Vagina (tissue), 2 donors: ENCODE data around the gene DUSP28. TPM values are rescaled to one million over a fixed set of nuclear protein-coding genes. Genes with fewer than 3 reads are reported as not detected.

Experiments
- DNase-seq, 2 donors: peaks; one replicate each; pipeline ENCODE4 v3.0.0-alpha.2; 2017; ENCODE audit errors: extremely low spot score in 2 of 2
- H3K27ac ChIP-seq: fragments of 200-600 bp; sonication (generic); one replicate; pipeline ENCODE4 v1.5.1; 2019
- H3K27me3 ChIP-seq: fragments of 200-600 bp; sonication (generic); one replicate; pipeline ENCODE4 v1.5.1; 2019
- H3K36me3 ChIP-seq, 2 donors: fragments of 200-600 bp; sonication (generic); one replicate each; pipeline ENCODE4 v1.5.1; 2017 to 2019
- H3K4me1 ChIP-seq: fragments of 200-600 bp; sonication (generic); one replicate; pipeline ENCODE4 v1.5.1; 2019
- H3K4me3 ChIP-seq, 2 donors: fragments of 200-600 bp; sonication (generic); 1 replicate in 1 of 2; 2 replicates in 1 of 2; pipeline ENCODE4 v1.5.1; 2016 to 2019
- H3K9me3 ChIP-seq: fragments of 200-600 bp; sonication (generic); one replicate; pipeline ENCODE4 v1.5.1; 2019
- POLR2A ChIP-seq, 2 donors: fragments of 450-650 bp; IDR thresholded peaks; one replicate each; pipeline ENCODE4 v1.6.1; 2017; ENCODE audit warnings: antibody characterized with exemption in 2 of 2, mild to moderate bottlenecking in 2 of 2, moderate library complexity in 2 of 2
- POLR2AphosphoS5 ChIP-seq, 2 donors: sonication (generic); formaldehyde crosslinking; IDR thresholded peaks; one replicate each; pipeline ENCODE4 v1.9.0; 2017; ENCODE audit warnings: antibody characterized with exemption in 2 of 2, mild to moderate bottlenecking in 2 of 2, low read depth in 1 of 2; ENCODE audit not compliant: insufficient read depth in 1 of 2
- intact Hi-C: fragments of 100-400 bp; cut with DNase I; formaldehyde crosslinking; loops from one replicate; pipeline ENCODE4 v1.15.1; 2023
- total RNA-seq: library from RNA; depleted of rRNA; stranded (reverse); fragments of >200 nt; gene quantifications from one replicate; pipeline ENCODE4 v1.2.3, GENCODE V29; 2016
- TF ChIP-seq, protein P1 (sequence below), 3 experiments: fragments of 450-650 bp in 2 of 3; fragments of 200-600 bp in 1 of 3; sonication (generic) in 1 of 3; IDR thresholded peaks; one replicate each; pipeline ENCODE4 v1.5.1; 2017 to 2019; ENCODE audit warnings: antibody characterized with exemption in 3 of 3, mild to moderate bottlenecking in 2 of 3, moderate library complexity in 2 of 3

The DUSP28 gene
- total RNA-seq, 1 donor from 2014 or later: 5.9 TPM

DNA sequence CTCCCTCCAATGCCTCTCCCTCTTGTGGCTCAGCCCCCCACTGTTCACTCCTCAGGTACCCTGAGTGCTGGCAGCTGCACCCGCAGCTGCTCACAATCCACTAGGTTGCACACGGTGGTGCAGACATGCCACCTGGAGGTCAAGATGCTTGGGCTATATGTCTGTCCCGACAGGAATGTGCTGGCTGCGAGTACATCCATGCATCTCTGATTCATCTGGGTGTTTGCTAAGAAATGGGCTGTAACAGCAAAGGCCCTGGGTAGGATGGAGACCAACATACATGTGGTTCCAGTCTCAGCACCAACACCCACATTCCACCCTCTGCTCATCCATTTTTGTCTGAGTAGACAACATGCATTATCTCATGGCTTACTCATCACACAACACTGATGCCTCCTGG lies 33.6 kb upstream of the DUSP28 start:
- TF ChIP-seq POLR2AphosphoS5 (IDR thresholded peaks at IDR 0.05; ENCODE audit: insufficient read depth in 1 of 2, low read depth in 1 of 2): no peak
- TF ChIP-seq POLR2A (IDR thresholded peaks at IDR 0.05): no peak
- TF ChIP-seq, protein P1, sequence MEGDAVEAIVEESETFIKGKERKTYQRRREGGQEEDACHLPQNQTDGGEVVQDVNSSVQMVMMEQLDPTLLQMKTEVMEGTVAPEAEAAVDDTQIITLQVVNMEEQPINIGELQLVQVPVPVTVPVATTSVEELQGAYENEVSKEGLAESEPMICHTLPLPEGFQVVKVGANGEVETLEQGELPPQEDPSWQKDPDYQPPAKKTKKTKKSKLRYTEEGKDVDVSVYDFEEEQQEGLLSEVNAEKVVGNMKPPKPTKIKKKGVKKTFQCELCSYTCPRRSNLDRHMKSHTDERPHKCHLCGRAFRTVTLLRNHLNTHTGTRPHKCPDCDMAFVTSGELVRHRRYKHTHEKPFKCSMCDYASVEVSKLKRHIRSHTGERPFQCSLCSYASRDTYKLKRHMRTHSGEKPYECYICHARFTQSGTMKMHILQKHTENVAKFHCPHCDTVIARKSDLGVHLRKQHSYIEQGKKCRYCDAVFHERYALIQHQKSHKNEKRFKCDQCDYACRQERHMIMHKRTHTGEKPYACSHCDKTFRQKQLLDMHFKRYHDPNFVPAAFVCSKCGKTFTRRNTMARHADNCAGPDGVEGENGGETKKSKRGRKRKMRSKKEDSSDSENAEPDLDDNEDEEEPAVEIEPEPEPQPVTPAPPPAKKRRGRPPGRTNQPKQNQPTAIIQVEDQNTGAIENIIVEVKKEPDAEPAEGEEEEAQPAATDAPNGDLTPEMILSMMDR (IDR thresholded peaks at IDR 0.05): no peak
- DNase-seq: peak in 1 of 2 donors; percentile 49
- H3K36me3 ChIP-seq: peaks cover 0 to 21% of the 10 kb centered on the region in 2 donors

DNA sequence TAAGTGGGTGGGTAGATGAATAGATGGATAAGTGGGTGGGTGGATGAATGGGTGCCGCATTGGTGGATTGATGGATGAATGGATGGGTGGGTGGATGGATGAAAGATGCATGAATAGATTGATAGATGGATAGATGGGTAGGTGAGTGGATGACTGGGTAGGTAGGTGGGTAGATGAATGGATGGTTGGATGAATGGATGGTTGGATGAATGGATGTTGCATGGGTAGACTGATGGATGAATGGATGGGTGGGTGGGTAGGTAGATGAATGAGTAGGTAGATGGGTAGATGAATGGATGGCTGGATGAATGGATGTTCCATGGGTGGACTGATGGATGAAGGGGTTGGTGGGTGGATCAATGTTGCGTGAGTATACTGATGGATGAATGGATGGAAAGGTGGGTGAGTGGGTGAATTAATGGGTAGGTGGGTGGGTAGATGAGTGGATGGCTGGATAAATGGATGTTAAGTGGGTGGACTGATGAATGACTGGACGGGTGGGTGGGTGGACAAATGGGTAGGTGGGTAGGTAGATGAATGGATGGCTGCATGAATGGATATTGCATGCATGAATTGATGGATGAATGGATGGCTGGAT lies 32.9 kb upstream of the DUSP28 start:
- Histone ChIP-seq H3K4me1 (no peaks in the 10 kb centered on the region), H3K36me3 (peaks cover 0 to 27% of the 10 kb centered on the region in 2 donors)

More for the DNA sequence above, 33.6 kb upstream of the DUSP28 start:
- no peaks in the 10 kb centered on the region for H3K4me1 ChIP-seq
- intact Hi-C loops: no loop called here
- no peak overlapping the region for H3K27ac ChIP-seq
- H3K27me3 ChIP-seq: no peaks in the 10 kb centered on the region
- H3K9me3 ChIP-seq: no peaks in the 10 kb centered on the region
- no peak overlapping the region for H3K4me3 ChIP-seq

DNA sequence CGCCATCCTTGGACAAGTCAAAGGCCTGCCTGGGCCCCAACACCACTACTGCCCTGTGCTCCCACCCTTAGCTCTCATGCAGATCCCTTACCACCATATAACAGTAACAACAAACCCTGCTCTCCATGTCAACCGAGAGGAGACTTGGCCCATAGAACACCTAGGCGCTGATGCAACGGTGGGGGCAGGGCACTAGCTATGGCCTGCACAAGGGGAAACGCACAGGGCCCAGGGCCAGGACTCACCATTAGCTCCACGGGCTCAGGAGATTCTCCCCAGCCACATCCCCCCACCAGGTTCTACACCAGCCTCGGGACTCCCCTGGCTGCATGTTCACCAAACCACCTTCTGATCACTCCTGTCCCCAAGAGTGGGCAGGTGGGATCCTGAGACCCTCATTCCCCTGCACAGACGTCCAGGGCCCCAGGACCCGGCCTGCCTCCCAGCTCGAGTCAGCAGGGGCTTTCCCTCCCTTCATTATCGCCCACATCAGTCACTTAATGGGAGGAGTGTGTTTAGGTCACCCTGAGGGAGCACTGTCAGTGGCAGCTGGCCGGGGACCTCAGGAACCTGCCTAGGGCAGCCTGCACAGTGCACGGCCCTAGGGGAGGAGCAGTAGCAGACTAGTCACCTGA lies 31.6 kb upstream of the DUSP28 start:
- H3K36me3 ChIP-seq: peaks cover 0 to 17% of the 10 kb centered on the region in 2 donors
- TF ChIP-seq POLR2A (IDR thresholded peaks at IDR 0.05): no peak
- no peak for TF ChIP-seq POLR2AphosphoS5 (IDR thresholded peaks at IDR 0.05; ENCODE audit: insufficient read depth in 1 of 2, low read depth in 1 of 2)
- TF ChIP-seq, protein P1 (IDR thresholded peaks at IDR 0.05): no peak
- H3K27ac ChIP-seq: no peak overlapping the region
- no peaks in the 10 kb centered on the region for H3K27me3 ChIP-seq
- no peaks in the 10 kb centered on the region for H3K9me3 ChIP-seq
- no peaks in the 10 kb centered on the region for H3K4me1 ChIP-seq
- H3K4me3 ChIP-seq: no peak overlapping the region
- DNase-seq: peak; percentile 75 to 91
- intact Hi-C loops: no loop called here

More for the DNA sequence above, 32.9 kb upstream of the DUSP28 start:
- Histone ChIP-seq H3K27me3 (no peaks in the 10 kb centered on the region), H3K9me3 (no peaks in the 10 kb centered on the region), H3K4me3 (no peak overlapping the region), H3K27ac (no peak overlapping the region)
- TF ChIP-seq, protein P1 (IDR thresholded peaks at IDR 0.05): no peak
- TF ChIP-seq POLR2A (IDR thresholded peaks at IDR 0.05) (no peak), POLR2AphosphoS5 (IDR thresholded peaks at IDR 0.05; ENCODE audit: insufficient read depth in 1 of 2, low read depth in 1 of 2) (no peak)
- intact Hi-C loops: no loop called here
- peak in 1 of 2 donors; percentile 37 for DNase-seq

DNA sequence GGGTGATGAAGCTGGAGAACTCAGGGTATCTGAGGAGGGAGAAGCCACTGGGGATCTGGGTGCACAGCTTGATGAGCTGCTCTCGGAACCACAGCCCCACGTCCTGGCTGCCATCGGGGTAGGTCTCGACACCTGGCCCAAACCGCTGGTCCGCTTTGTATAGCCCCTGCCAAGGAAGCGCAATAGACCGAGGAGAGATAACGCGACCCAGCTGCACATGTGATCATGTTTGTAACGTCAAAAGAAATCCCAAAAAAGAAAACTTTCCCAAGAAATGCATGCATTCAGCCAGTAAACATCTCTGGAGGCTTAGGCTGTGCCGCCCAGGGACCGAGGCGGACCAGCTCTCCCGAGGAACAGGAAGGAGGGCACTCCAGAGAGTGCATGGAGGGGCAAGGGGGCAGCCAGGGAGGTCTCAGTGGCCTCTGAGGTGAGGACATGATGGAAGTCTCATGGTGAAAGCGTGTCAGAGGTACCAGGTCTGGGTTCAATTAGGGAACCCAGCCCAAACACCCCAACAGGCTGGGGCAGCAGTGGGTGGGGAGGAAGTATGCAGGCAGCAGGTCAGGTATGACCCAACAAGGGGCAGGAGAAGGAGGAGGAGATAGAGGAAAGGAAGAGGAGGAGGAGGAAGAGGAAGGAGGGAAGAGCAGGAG lies 30.7 kb upstream of the DUSP28 start:
- peak; percentile 42 to 85 for DNase-seq
- Histone ChIP-seq H3K9me3 (no peaks in the 10 kb centered on the region), H3K36me3 (peaks cover 0 to 12% of the 10 kb centered on the region in 2 donors), H3K27ac (no peak overlapping the region), H3K4me1 (no peaks in the 10 kb centered on the region), H3K27me3 (no peaks in the 10 kb centered on the region), H3K4me3 (no peak overlapping the region)
- no peak for TF ChIP-seq POLR2A (IDR thresholded peaks at IDR 0.05)
- TF ChIP-seq, protein P1 (IDR thresholded peaks at IDR 0.05): no peak
- intact Hi-C loops: no loop called here

DNA sequence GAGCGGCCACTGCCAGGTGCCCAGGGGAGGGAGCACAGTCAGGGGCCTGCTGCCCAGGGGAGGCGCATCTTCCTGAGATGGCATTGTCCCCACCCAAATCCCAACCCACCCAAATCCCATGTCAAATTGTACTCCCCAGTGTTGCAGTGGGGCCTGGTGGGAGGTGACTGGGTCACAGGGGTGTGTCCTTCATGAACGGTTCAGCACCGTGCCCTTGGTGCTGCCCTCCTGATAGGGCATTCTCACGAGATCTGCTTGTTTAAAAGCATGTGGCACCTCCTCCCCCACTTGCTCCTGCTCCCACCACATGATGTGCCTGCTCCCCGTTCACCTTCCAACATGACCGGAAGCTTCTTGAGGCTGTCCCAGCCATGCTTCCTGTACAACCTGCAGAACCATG lies 30.0 kb upstream of the DUSP28 start:
- Histone ChIP-seq H3K27ac (no peak overlapping the region), H3K9me3 (no peaks in the 10 kb centered on the region), H3K27me3 (no peaks in the 10 kb centered on the region), H3K4me1 (no peaks in the 10 kb centered on the region), H3K4me3 (no peak overlapping the region), H3K36me3 (peaks cover 0 to 11% of the 10 kb centered on the region in 2 donors)
- DNase-seq: peak; percentile 56 to 79
- intact Hi-C loops: no loop called here
- TF ChIP-seq, protein P1 (IDR thresholded peaks at IDR 0.05): no peak
- TF ChIP-seq POLR2A (IDR thresholded peaks at IDR 0.05) (no peak), POLR2AphosphoS5 (IDR thresholded peaks at IDR 0.05; ENCODE audit: insufficient read depth in 1 of 2, low read depth in 1 of 2) (no peak)
